ENCODE results near the gene TLX1.
A peak's percentile ranks its signal among the peaks of the same experiment; 100 is the strongest.
"Not testable (repeated sequence)": the region's sequence is repeated elsewhere in the genome, so short reads cannot be mapped to it uniquely, and the experiment has no call there.

Gene TLX1

DNA sequence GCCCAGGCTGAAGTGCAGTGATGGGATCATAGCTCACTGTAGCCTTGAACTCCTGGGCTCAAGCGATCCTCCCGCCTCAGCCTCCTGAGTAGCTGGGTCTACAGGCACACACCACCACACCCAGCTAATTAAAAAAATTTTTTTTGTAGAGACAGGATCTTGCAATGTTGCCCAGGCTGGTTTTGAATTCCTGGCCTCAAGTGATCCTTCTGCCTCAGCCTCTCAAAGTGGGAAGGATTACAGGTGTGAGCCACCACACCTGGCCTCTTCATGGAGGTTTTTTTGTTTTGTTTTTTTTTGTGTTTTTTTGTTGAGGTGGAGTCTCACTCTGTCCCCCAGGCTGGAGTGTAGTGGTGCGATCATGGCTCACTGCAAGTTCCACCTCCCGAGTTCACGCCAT is 23.4 kb downstream of the TLX1 start:
- DNase-seq, result not testable (repeated sequence)

DNA sequence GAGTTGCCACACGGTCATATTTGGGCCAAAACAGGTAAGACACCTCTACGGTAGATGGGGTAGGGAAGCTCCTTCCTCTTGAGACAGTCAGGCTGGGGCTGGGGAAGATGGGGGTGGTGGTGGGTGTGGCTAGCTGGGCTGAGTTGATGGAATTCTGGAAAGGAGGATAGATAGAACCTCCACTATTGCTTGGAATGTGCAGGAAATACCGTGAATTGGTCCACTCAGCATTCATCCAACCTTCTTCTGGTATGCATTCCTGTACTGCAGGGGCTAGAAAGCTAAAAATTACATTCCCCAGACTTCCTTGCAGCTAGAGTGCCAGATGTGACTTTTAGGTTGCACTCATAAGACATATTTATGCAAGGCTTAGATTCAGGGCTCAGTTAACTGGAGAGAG is 24.8 kb downstream of the TLX1 start:
- DNase-seq, result no peak

DNA sequence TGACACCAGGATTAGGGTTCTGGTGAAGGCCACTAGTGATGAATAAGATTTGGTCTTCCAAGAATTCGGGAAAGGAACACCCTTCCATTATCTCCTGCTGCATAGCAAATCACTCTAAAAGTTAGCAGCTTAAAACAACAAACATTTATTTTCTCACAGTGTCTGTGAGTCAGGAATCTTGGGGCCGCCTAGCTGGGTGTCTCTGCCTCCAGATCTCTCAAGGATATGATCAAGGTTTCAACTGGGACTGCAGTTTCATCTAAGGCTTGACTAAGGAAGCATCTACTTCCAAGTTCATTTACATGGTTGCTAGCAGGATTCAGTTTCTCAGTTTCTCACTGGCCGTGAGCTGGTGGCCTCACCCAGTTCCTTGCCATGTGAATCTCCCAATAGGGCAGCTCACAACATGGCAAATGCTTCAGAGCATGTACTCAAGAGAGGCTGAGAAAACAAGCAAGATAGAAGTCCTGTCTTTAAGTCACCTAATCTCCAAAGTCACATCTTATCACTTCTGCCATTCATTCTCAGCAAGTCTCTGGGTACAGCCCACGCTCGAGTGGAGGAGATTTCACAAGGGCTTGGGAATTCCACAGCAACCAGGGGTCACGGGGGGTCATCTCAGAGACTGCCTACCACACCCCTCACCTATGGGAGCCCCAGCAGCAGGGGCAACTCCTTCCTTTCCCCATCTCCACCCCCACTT is 26.8 kb downstream of the TLX1 start:
- no peak for DNase-seq

DNA sequence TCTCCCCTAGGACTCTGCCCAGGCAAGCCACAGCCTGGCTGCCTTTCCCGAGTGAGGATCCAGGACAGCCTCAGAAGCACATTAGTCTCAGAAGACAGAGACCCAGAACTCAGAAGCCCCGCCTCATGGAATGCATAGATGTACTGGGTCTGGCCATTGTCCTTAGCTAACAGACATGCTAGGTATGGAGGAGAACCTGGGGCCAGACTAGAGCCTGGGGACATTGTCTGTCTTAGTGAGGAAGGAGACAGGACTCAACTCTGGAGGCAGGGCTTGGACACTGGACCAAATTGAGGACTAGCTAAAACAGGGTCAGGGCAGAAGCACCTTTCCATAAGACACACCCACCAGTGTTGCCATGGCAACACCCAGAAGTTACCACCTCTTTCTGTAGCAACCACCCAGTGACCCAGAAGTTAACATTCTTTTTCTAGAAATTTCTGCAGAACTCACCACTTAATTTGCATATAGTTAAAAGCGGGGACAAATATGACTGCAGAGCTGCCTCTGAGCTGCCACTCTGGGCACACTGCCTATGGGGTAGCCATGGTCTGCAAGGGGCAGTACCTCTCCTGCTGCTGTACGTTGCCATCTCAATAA is 27.5 kb downstream of the TLX1 start:
- DNase-seq, result no peak

DNA sequence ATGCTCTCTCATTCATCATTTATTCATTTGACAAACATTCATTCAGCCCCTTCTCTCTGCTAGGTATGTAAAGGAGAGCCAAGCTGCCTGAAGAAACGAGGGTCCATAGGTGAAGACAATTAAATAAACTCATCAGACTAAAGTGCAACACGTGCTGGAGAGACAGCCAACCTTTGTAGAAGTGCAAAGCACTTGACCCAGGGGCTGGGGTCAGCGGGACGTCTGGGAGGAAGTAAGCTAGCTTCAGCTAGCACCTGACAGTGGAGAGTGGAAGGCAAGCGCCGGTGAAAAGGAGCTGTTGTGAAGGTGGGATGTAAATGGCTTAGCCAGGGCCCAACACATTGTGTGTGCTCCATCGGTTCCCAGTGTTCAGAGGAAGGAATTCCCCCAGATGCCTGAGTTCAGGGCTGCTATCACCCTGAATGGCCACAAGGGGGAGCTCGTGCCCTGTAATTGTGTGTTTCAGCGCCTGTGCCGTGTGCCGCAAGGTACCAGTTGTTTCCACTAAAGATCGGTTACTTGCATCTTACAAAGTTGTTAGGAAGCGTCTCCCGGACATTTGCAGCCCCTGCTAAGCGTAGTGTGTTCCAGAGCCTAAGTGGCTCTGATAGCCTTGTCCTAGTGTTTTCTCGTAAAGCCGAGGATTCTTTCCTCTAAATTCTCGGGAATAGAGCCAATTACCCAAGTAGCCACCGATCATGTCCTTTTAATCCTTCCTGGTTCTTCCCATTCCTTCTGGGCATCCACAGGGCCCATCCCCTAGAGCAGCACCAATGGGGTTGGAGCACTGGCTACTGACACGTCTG is 30.6 kb downstream of the TLX1 start:
- DNase-seq, result peak; percentile 83

DNA sequence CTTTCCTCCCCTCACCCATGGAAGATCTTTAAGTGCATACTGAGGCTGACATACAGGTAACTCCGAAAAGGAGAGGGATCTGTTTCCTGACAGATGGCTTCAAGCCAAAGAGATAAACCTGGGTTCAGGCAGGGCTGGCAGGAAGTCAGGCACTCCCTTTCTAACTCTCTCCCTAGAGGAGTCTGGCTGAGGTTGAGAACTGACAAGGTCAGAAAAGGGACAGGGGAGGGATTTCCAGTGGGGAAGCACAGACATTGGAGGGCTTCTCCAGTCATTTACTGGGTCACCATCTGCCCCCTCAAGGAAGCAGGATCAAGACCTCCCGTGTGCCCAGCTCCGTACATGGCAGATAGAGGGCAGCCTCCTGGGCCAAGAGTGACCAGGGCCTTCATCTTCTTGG is 31.6 kb downstream of the TLX1 start:
- DNase-seq, result no peak

DNA sequence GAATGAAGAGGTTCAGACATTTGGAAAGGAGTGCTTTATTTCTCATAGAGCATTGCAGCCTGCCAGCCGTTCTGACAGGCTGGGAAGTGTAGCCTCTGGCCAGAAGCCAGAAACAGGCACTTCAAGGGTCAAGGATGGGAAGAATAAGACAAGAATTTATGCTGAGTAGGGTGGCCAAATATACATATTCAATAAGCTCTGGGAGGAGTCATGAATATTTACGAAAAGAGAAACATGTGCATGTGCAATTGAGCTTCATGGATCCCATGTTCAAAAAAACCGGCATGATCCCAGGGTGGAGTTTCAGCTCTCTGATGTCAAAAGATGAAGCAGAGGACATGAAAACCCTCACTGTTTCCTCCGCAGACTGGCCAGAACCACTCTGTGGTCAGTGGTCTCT is 32.9 kb downstream of the TLX1 start:
- no peak for DNase-seq

DNA sequence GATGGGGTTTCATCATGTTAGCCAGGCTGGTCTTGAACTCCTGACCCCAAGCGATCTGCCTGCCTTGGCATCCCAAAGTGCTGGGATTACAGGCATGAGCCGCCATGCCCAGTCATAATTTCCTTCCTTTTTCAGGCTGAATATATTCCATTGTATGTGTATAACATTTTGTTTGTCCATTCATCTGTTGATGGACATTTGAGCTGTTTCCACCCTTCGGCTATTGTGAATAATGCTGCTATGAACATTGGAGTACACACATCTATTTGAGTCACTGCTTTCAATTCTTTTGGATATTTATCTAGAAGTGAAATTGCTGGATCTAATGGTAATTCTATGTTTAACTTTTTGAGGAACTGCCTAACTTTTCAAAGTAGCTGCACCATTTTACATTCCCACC is 34.6 kb downstream of the TLX1 start:
- no peak for DNase-seq

DNA sequence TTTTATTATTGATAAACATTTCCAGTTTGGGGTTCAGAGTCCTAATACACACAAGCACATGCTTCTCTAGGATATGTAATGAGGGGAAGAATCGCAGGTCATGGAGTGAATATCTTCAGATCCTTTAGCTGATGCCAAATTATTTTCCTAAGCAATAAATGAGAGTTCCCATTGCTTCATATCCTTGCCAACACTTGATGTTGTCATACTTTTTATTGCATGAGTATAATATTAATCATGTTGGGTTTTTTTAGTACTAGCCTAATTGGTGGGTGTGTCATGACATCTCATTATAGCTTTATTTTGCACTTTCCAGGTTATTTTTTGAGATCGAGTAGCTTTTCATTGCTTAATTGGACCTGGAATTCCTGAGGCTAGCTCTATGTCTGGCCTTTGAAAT is 35.3 kb downstream of the TLX1 start:
- no peak for DNase-seq

DNA sequence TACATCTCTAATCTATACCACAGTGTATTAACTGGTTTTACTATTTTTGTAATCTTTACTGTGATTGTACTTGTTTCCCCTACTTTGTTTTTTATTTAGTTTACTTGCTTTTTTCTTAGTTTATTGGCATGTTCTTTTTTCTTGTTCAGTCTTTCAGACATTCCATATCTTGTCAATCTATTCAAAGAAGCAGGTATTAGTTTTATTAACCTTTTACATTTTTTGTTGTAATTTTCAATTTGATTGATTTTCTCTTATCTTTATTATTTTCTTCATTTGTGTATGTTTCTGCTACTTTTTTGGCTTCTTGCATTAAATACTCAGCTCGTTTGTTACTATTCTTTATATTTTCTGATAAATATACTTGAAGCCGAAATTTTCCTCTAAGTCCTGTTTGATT is 41.6 kb downstream of the TLX1 start:
- no peak for DNase-seq

DNA sequence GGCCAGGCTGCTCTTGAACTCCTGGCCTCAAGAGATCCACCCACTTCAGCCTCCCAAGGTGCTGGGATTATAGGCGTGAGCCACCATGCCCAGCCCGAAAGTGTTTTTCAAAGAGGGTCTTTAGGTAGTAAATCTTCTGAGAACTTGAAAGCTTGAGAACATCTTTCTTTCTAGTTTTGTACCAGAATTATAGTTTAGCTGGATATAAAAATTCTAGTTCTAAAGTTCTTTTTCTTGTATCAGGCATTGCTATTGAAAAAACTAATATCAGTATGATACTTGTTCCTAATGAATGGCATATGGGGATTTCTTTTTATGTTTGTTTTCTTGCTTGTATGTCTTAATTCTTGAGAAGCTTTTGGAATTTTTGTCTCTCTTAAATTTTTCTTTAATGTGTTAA is 43.2 kb downstream of the TLX1 start:
- DNase-seq, result no peak

DNA sequence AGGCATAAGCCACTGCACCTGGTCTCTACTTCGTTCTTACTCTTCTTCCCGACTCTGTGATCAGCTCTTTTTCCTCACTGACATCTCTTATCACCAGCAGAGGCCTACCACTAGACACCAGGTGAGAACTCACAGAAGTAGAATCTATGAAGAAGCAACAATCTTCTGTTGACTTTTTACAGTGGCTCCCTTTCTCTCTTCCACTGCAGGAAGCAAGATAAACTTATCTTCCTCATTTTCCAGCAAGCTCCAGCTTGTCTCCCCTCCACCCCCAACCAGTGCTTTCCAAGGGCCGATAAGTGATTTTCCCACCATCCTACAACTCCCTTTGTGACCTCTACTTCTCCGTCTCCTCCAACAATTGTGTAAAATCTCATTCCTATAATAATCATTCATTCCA is 45.5 kb downstream of the TLX1 start:
- DNase-seq, result no peak

DNA sequence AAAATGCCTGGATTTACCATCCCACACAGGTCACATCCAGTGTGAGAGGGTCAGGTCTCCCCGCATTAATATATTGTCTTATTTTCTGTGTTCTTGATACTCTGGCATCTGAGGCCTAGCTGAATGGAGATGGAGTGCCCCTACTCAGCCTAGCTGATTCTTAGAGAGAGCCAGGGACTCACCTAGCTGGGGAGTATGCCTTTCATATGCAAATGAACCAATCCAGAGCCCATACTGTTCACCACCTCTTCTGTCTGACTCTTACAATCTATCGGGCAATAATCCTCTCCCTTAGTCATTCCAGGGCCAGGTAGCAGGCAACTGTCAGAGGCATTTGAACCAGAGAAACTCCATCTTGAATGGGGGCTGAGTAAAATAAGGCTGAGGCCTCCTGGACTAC is 51.8 kb downstream of the TLX1 start:
- DNase-seq, result no peak

DNA sequence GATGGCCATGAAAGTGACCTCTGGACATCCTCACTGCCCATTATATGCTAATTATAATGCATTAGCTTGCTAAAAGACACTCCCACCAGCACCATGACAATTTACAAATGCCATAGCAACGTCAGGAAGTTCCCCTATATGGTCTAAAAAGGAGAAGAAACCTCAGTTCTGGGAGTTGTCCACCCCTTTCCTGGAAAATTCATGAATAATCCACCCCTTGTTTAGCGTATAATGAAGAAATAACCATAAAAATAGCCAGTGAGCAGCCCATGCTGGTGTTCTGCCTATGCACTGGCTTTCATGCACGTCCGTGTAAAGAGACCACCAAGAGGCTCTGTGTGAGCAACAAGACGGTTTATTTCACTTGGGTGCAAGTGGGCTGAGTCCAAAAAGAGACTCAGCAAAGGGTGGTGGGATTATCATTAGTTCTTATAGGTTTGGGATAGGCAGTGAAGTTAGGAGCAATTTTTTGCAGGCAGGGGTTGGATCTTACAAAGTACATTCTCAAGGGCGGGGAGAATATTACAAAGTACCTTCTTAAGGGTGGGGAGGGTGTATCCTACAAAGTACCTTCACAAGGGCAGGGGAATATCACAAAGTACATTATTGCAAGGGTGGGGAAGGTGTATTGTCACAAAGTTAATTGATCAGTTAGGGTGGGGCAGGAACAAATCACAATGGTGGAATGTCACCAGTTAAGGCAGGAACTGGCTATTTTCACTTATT is 52.5 kb downstream of the TLX1 start:
- DNase-seq, result no peak
